Mammary epithelial cell (primary cell): ENCODE data around the gene NAGS.

Experiments used
- EZH2 ChIP-seq: IDR thresholded peaks from 2 replicates; pipeline ENCODE4 v1.6.1; 2012; ENCODE audit warnings: low read length, inconsistent platforms, borderline replicate concordance
- TF ChIP-seq, protein P1 (sequence below), 2 donors: IDR thresholded peaks in 1 of 2; conservative IDR thresholded peaks in 1 of 2; 2 replicates each; pipeline ENCODE4 v1.5.1; 2011 to 2012; ENCODE audit warnings: inconsistent platforms in 2 of 2, low read length in 2 of 2, mild to moderate bottlenecking in 2 of 2, control low read depth in 1 of 2, low read depth in 1 of 2; ENCODE audit not compliant: insufficient read depth in 1 of 2; ENCODE audit errors: extremely low read depth in 1 of 2

DNA sequence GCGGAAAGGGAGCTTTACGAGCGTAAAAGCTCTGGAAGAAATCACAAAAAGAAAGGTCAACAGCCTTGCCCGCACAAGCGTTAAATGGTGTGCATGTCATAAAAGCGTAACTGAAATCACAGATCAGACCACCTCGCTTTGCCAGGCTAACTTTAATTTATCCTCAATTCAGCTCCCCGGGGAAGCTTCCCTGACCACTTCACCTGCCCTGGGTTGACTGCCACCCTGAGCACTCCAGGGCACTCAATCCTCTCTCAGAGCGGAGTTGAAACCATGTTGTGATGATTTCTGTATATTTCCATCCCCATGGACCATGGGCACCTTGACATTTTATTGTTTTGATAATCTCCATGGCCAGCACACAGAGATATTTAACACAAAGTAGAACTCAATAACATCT, 16.1 kb upstream of the NAGS start:
- TF ChIP-seq, protein P1, sequence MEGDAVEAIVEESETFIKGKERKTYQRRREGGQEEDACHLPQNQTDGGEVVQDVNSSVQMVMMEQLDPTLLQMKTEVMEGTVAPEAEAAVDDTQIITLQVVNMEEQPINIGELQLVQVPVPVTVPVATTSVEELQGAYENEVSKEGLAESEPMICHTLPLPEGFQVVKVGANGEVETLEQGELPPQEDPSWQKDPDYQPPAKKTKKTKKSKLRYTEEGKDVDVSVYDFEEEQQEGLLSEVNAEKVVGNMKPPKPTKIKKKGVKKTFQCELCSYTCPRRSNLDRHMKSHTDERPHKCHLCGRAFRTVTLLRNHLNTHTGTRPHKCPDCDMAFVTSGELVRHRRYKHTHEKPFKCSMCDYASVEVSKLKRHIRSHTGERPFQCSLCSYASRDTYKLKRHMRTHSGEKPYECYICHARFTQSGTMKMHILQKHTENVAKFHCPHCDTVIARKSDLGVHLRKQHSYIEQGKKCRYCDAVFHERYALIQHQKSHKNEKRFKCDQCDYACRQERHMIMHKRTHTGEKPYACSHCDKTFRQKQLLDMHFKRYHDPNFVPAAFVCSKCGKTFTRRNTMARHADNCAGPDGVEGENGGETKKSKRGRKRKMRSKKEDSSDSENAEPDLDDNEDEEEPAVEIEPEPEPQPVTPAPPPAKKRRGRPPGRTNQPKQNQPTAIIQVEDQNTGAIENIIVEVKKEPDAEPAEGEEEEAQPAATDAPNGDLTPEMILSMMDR (conservative IDR thresholded peaks at IDR 0.05 in 1 of 2, IDR thresholded peaks at IDR 0.05 in 1 of 2; ENCODE audit: extremely low read depth in 1 of 2, insufficient read depth in 1 of 2, low read depth in 1 of 2, low read length in 2 of 2): no peak
- no peak for TF ChIP-seq EZH2
